Naive thymus-derived CD8-positive, alpha-beta T cell (primary cell): Measurements from ENCODE around the gene RHBDF1. TPM values are rescaled to one million over a fixed set of nuclear protein-coding genes. Genes with fewer than 3 reads are reported as not detected.
A peak's percentile ranks its signal among the peaks of the same experiment; 100 is the strongest.
"Not testable (repeated sequence)": the region's sequence is repeated elsewhere in the genome, so short reads cannot be mapped to it uniquely, and the experiment has no call there.

ENCODE experiments used
- ATAC-seq, 2 donors: fragments of 150-1000 bp; cut with Tn5 transposase in 1 of 2; sonication (Bioruptor Pico), chemical (Tn5 transposase) in 1 of 2; 1 replicate in 1 of 2; 2 replicates in 1 of 2; pipeline ENCODE4 v1.10.0; 2021; ENCODE audit warnings: mild to moderate bottlenecking in 2 of 2, moderate library complexity in 2 of 2
- POLR2A ChIA-PET: fragments of 350-600 bp; sonication (Branson Sonifier 250); formaldehyde crosslinking; loops from one replicate; lab custom pipeline; 2021; ENCODE audit warnings: antibody characterized with exemption; lab: Charles Lee
- DNase-seq, 10 donors: peaks; one replicate each; pipeline versions ENCODE4 v3.0.0 to v3.0.0-alpha.2; 2020 to 2022
- H3K27ac Mint-ChIP-seq, 10 donors: one replicate each; pipeline ENCODE4 v1.8.0; 2020 to 2022; ENCODE audit warnings: mild to moderate bottlenecking in 10 of 10, mixed read lengths in 10 of 10, moderate library complexity in 4 of 10, inconsistent platforms in 1 of 10
- H3K27me3 Mint-ChIP-seq, 5 donors: one replicate each; pipeline ENCODE4 v1.8.0; 2021 to 2022; ENCODE audit warnings: mixed read lengths in 5 of 5
- H3K36me3 Mint-ChIP-seq, 3 donors: one replicate each; pipeline ENCODE4 v1.8.0; 2020 to 2022; ENCODE audit warnings: mixed read lengths in 3 of 3, mild to moderate bottlenecking in 2 of 3, inconsistent platforms in 1 of 3
- H3K4me1 Mint-ChIP-seq, 4 donors: one replicate each; pipeline ENCODE4 v1.8.0; 2021 to 2022; ENCODE audit warnings: mixed read lengths in 4 of 4
- H3K4me3 Mint-ChIP-seq, 10 donors: one replicate each; pipeline ENCODE4 v1.8.0; 2020 to 2022; ENCODE audit warnings: mild to moderate bottlenecking in 10 of 10, mixed read lengths in 10 of 10, moderate library complexity in 6 of 10, inconsistent platforms in 1 of 10
- H3K9me3 Mint-ChIP-seq, 9 donors: one replicate each; pipeline ENCODE4 v1.8.0; 2020 to 2022; ENCODE audit warnings: mixed read lengths in 9 of 9, mild to moderate bottlenecking in 3 of 9, inconsistent platforms in 1 of 9, moderate library complexity in 1 of 9
- polyA plus RNA-seq, 3 donors: library from polyadenylated mRNA; unstranded; fragments of 300-500 nt; fragmentation: Illumina TruSeq; gene quantifications; one replicate each; pipeline ENCODE4 v1.2.3, GENCODE V29; 2021
- total RNA-seq, 8 experiments: library from RNA in 2 of 8; stranded (reverse) in 2 of 8; gene quantifications; one replicate each; pipeline ENCODE4 v1.2.3 and lab custom pipeline; 2021 to 2026

The RHBDF1 gene
- total and polyA plus RNA-seq, 5 experiments from 2014 or later, result 0.50 TPM; not detected in 4

- no peak for ATAC-seq
- Mint-ChIP-seq H3K4me1 (peaks cover 25 to 69% (median 40%) of the 10 kb centered on the region in 4 donors), H3K4me3 (peak overlapping the region in 3 of 10 donors; percentile 27 to 52 (median 34)), H3K9me3 (no peaks in the 10 kb centered on the region), H3K27me3 (no peaks in the 10 kb centered on the region), H3K36me3 (peaks cover 0 to 11% (median 0%) of the 10 kb centered on the region in 3 donors), H3K27ac (peak overlapping the region in 6 of 10 donors; percentile 14 to 93 (median 30))
- POLR2A ChIA-PET, result interaction anchor here (0.6 to 1.0 kb wide), 2 partner anchors 59 to 90 kb away, joined by 4 to 7 read pairs; no protein-coding TSS in a partner anchor
- DNase-seq, result no peak
These were observed 34.9 kb downstream of the RHBDF1 start for GRCh38 chr16:37511-37910.

- ATAC-seq (no peak), DNase-seq (no peak)
- Mint-ChIP-seq H3K36me3 (peaks cover 0 to 2% (median 0%) of the 10 kb centered on the region in 3 donors), H3K27ac (peak overlapping the region in 4 of 10 donors; percentile 25 to 82 (median 59)), H3K4me3 (peak overlapping the region in 1 of 10 donors; percentile 8), H3K4me1 (peaks cover 16 to 60% (median 31%) of the 10 kb centered on the region in 4 donors), H3K9me3 (no peaks in the 10 kb centered on the region), H3K27me3 (no peaks in the 10 kb centered on the region)
- POLR2A ChIA-PET, result no interaction called here
These were observed 36.0 kb downstream of the RHBDF1 start for GRCh38 chr16:36336-36984.

GRCh38 chr16:35678-36305, 36.6 kb downstream of the RHBDF1 start:
- DNase-seq, result peak in 1 of 10 donors; percentile 13
- Mint-ChIP-seq H3K36me3 (no peaks in the 10 kb centered on the region), H3K27me3 (no peaks in the 10 kb centered on the region), H3K27ac (peak overlapping the region in 6 of 10 donors; percentile 25 to 82 (median 60)), H3K9me3 (no peaks in the 10 kb centered on the region), H3K4me3 (no peak overlapping the region), H3K4me1 (peaks cover 16 to 56% (median 31%) of the 10 kb centered on the region in 4 donors)
- POLR2A ChIA-PET, result no interaction called here
- no peak for ATAC-seq

GRCh38 chr16:35011-35677, 37.3 kb downstream of the RHBDF1 start:
- peak in 1 of 2 donors; percentile 39 for ATAC-seq
- Mint-ChIP-seq H3K36me3 (no peaks in the 10 kb centered on the region), H3K4me3 (peak overlapping the region in 3 of 10 donors; percentile 10 to 78 (median 19)), H3K4me1 (peaks cover 16 to 56% (median 31%) of the 10 kb centered on the region in 4 donors), H3K27ac (peak overlapping the region in 5 of 10 donors; percentile 26 to 72 (median 44)), H3K27me3 (no peaks in the 10 kb centered on the region), H3K9me3 (no peaks in the 10 kb centered on the region)
- POLR2A ChIA-PET, result no interaction called here
- peak in 1 of 10 donors; percentile 12 for DNase-seq

DNA sequence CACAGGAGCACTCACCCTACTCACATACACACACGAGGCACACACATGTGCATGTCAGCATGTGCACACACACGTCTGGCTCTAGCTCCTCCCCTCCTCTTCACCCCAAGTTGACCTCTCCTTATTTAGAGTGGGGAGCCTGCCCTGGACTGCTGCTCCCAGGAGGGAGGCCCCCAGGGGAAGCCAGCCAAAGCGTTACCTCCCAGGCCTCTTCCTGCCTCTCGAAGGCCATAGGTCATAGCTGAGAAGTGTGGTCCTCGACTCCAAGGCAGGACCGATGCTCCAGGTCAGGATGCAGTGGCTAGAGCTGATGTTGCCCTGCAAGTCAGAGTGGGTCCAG, 37.8 kb downstream of the RHBDF1 start:
- no peaks in the 10 kb centered on the region for H3K27me3 Mint-ChIP-seq
- no peak for DNase-seq
- ATAC-seq, result no peak
- peak overlapping the region in 6 of 10 donors; percentile 26 to 72 (median 64) for H3K27ac Mint-ChIP-seq
- no peaks in the 10 kb centered on the region for H3K9me3 Mint-ChIP-seq
- H3K36me3 Mint-ChIP-seq, result no peaks in the 10 kb centered on the region
- POLR2A ChIA-PET, result interaction anchor here (0.6 kb wide), 1 partner anchor 53 kb away, joined by 5 read pairs; no protein-coding TSS in a partner anchor
- peak overlapping the region in 2 of 10 donors; percentile 10 to 78 for H3K4me3 Mint-ChIP-seq
- peaks cover 16 to 52% (median 31%) of the 10 kb centered on the region in 4 donors for H3K4me1 Mint-ChIP-seq

GRCh38 chr16:33877-34647, 38.4 kb downstream of the RHBDF1 start:
- Mint-ChIP-seq H3K4me1 (peaks cover 11 to 46% (median 26%) of the 10 kb centered on the region in 4 donors), H3K27ac (peak overlapping the region in 5 of 10 donors; percentile 18 to 72 (median 44)), H3K36me3 (no peaks in the 10 kb centered on the region), H3K4me3 (peak overlapping the region in 1 of 10 donors; percentile 78), H3K9me3 (no peaks in the 10 kb centered on the region), H3K27me3 (no peaks in the 10 kb centered on the region)
- ATAC-seq (no peak), DNase-seq (no peak)
- POLR2A ChIA-PET, result interaction anchor here (0.6 kb wide), 1 partner anchor 53 kb away, joined by 5 read pairs; no protein-coding TSS in a partner anchor

DNA sequence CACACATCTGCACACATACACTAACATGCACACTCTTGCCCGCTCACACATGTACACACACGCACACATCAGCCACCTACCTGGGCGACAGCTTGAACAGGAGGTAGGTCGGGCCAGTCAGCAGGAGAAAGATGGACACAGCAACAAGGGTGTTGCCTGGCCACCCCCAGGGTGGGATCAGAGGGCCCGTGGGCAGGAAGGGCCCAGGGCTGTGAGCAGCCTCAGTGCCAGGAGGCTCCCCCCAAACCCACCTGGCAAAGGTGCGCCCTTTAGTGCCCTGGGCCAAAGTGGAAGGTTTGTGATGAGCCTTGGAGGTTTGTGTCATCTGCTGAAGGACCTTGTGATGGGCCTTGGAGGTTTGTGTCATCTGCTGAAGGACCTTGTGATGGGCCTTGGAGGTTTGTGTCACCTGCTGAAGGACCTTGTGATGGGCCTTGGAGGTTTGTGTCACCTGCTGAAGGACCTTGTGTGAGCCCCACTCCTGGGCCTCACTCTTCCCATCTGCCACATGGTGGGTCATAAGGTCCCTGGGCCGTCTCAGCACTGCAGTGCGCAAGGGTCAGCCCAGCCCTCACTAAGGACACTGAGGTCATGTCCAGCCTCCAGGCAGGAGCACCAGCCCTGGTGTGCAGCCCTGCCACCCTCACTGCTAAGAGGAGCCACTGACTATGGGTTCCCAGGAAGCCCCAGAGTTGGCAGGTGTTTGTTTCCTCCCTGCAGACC, 39.1 kb downstream of the RHBDF1 start:
- H3K27ac Mint-ChIP-seq, result peak overlapping the region in 3 of 10 donors; percentile 2 to 72 (median 18)
- POLR2A ChIA-PET, result not testable (repeated sequence)

GRCh38 chr16:30627-31026, 41.8 kb downstream of the RHBDF1 start:
- H3K9me3 Mint-ChIP-seq, ATAC-seq, H3K27ac Mint-ChIP-seq, H3K36me3 Mint-ChIP-seq, H3K27me3 Mint-ChIP-seq, DNase-seq, POLR2A ChIA-PET, H3K4me3 Mint-ChIP-seq: not testable (repeated sequence)
- H3K4me1 Mint-ChIP-seq, result peaks cover 8 to 15% (median 8%) of the 10 kb centered on the region in 4 donors

More for the DNA sequence above, 39.1 kb downstream of the RHBDF1 start:
- DNase-seq, H3K9me3 Mint-ChIP-seq, H3K36me3 Mint-ChIP-seq, H3K4me3 Mint-ChIP-seq, ATAC-seq, H3K27me3 Mint-ChIP-seq: not testable (repeated sequence)
- peaks cover 8 to 39% (median 19%) of the 10 kb centered on the region in 4 donors for H3K4me1 Mint-ChIP-seq

DNA sequence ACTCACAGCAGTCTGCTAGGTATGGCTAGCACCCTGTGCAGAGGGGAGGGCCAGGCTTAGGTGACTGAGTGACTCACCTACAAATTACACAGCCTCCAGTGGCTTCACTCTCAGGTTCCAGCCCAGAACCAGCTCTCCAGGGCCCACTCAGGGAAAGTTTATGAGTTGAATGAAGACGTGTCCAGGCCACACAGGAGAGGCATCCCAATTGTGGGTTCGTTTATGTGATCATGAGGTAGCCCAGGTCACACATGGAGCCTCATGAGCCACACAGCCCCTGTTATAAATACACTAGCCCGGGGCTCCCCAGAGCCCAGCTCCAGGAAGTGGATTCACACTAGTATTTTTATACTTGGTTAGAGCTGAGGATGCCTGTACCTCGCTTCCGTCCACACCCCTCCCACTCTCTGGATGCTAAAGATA, 46.5 kb downstream of the RHBDF1 start:
- H3K27ac Mint-ChIP-seq, H3K27me3 Mint-ChIP-seq, H3K9me3 Mint-ChIP-seq, POLR2A ChIA-PET, H3K4me3 Mint-ChIP-seq, H3K36me3 Mint-ChIP-seq, H3K4me1 Mint-ChIP-seq, DNase-seq: not testable (repeated sequence)
- ATAC-seq, result peak in 1 of 2 donors; percentile 69

DNA sequence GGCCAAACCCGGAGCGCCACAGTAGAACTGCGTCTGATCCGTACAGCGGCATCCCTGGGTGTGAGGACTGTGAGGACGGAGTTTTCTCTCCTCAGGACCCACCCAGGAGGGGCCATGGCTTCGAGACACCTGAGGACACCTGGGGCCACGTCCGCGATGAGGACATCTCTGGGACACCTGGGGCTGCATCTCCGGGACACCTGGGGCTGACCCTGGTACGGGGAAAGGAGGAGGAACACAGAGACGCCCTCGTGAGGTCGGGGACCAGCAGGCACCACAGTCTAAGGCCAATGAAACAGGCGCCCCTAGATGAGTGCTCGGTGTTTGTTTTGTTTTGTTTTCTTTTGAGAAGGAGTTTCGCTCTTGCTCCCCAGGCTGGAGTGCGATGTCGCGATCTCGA, 48.3 kb downstream of the RHBDF1 start:
- H3K4me3 Mint-ChIP-seq, H3K36me3 Mint-ChIP-seq, H3K27me3 Mint-ChIP-seq, H3K9me3 Mint-ChIP-seq, H3K4me1 Mint-ChIP-seq, H3K27ac Mint-ChIP-seq, ATAC-seq, POLR2A ChIA-PET, DNase-seq: not testable (repeated sequence)

GRCh38 chr16:20886-21285, 51.5 kb downstream of the RHBDF1 start:
- H3K4me1 Mint-ChIP-seq, POLR2A ChIA-PET, DNase-seq, H3K9me3 Mint-ChIP-seq, H3K36me3 Mint-ChIP-seq, H3K4me3 Mint-ChIP-seq, H3K27ac Mint-ChIP-seq, H3K27me3 Mint-ChIP-seq, ATAC-seq: not testable (repeated sequence)
